ENCODE results near the gene BCHE. TPM values are rescaled to one million over a fixed set of nuclear protein-coding genes. Genes with fewer than 3 reads are reported as not detected.
A peak's percentile ranks its signal among the peaks of the same experiment; 100 is the strongest.

Gene BCHE
- total and polyA plus RNA-seq, 2 experiments from 2014 or later = 11.1 to 16.2 TPM

GRCh38 chr3:165875644-165876043 is 38.4 kb upstream of the BCHE start:
- Histone ChIP-seq H3K27ac (no peak overlapping the region), H3K27me3 (no peaks in the 10 kb centered on the region), H3K4me3 (no peak overlapping the region), H3K9me3 (ENCODE audit: low read depth) (no peaks in the 10 kb centered on the region), H3K36me3 (no peaks in the 10 kb centered on the region), H3K4me1 (ENCODE audit: low read depth) (no peaks in the 10 kb centered on the region)
- no peak for DNase-seq (ENCODE audit: low read depth in 1 of 2, low spot score in 1 of 2)
- no peak for TF ChIP-seq CTCF (IDR thresholded peaks at IDR 0.05; ENCODE audit: low read depth, low read length)

GRCh38 chr3:165874663-165875489 is 37.7 kb upstream of the BCHE start:
- no peaks in the 10 kb centered on the region for H3K4me1 ChIP-seq (ENCODE audit: low read depth)
- DNase-seq (ENCODE audit: low read depth in 1 of 2, low spot score in 1 of 2) = no peak

GRCh38 chr3:165868088-165868487 is 30.9 kb upstream of the BCHE start:
- H3K36me3 ChIP-seq = no peaks in the 10 kb centered on the region
- DNase-seq (ENCODE audit: low read depth in 1 of 2, low spot score in 1 of 2) = no peak
- TF ChIP-seq CTCF (IDR thresholded peaks at IDR 0.05; ENCODE audit: low read depth, low read length) = no peak

More at GRCh38 chr3:165874663-165875489, 37.7 kb upstream of the BCHE start:
- no peaks in the 10 kb centered on the region for H3K9me3 ChIP-seq (ENCODE audit: low read depth)
- H3K27me3 ChIP-seq = no peaks in the 10 kb centered on the region
- no peaks in the 10 kb centered on the region for H3K36me3 ChIP-seq
- TF ChIP-seq CTCF (IDR thresholded peaks at IDR 0.05; ENCODE audit: low read depth, low read length) = no peak
- H3K4me3 ChIP-seq = no peak overlapping the region
- H3K27ac ChIP-seq = no peak overlapping the region

GRCh38 chr3:165859061-165859460 is 21.8 kb upstream of the BCHE start:
- no peaks in the 10 kb centered on the region for H3K36me3 ChIP-seq
- H3K4me1 ChIP-seq (ENCODE audit: low read depth) = no peaks in the 10 kb centered on the region
- no peak overlapping the region for H3K27ac ChIP-seq
- H3K9me3 ChIP-seq (ENCODE audit: low read depth) = no peaks in the 10 kb centered on the region
- no peak overlapping the region for H3K4me3 ChIP-seq
- DNase-seq (ENCODE audit: low read depth in 1 of 2, low spot score in 1 of 2) = no peak
- no peak for TF ChIP-seq CTCF (IDR thresholded peaks at IDR 0.05; ENCODE audit: low read depth, low read length)
- H3K27me3 ChIP-seq = no peaks in the 10 kb centered on the region

More at GRCh38 chr3:165868088-165868487, 30.9 kb upstream of the BCHE start:
- H3K27me3 ChIP-seq = no peaks in the 10 kb centered on the region
- H3K9me3 ChIP-seq (ENCODE audit: low read depth) = no peaks in the 10 kb centered on the region
- no peaks in the 10 kb centered on the region for H3K4me1 ChIP-seq (ENCODE audit: low read depth)
- H3K4me3 ChIP-seq = no peak overlapping the region
- H3K27ac ChIP-seq = no peak overlapping the region

GRCh38 chr3:165855581-165855980 is 18.4 kb upstream of the BCHE start:
- Histone ChIP-seq H3K36me3 (no peaks in the 10 kb centered on the region), H3K9me3 (ENCODE audit: low read depth) (no peaks in the 10 kb centered on the region), H3K27me3 (no peaks in the 10 kb centered on the region), H3K4me3 (no peak overlapping the region), H3K27ac (no peak overlapping the region), H3K4me1 (ENCODE audit: low read depth) (no peaks in the 10 kb centered on the region)
- peak in 1 of 2 donors; percentile 21 for DNase-seq (ENCODE audit: low read depth in 1 of 2, low spot score in 1 of 2)
- TF ChIP-seq CTCF (IDR thresholded peaks at IDR 0.05; ENCODE audit: low read depth, low read length) = no peak
